Measurements from ENCODE around the gene FXYD3. TPM values are rescaled to one million over a fixed set of nuclear protein-coding genes. Genes with fewer than 3 reads are reported as not detected.
"Not testable (repeated sequence)": the region's sequence is repeated elsewhere in the genome, so short reads cannot be mapped to it uniquely, and the experiment has no call there.

The FXYD3 gene
- total RNA-seq, 1 donor from 2014 or later: not detected

GRCh38 chr19:35150445-35150844 lies 34.8 kb downstream of the FXYD3 start:
- H3K27me3 Mint-ChIP-seq (ENCODE audit: insufficient read depth): peaks cover 7% of the 10 kb centered on the region
- H3K4me1 Mint-ChIP-seq (ENCODE audit: low read depth): peaks cover 22% of the 10 kb centered on the region
- H3K36me3 Mint-ChIP-seq (ENCODE audit: low read depth): peaks cover 4% of the 10 kb centered on the region

GRCh38 chr19:35151273-35152065 lies 35.8 kb downstream of the FXYD3 start:
- Mint-ChIP-seq H3K27me3 (ENCODE audit: insufficient read depth) (peaks cover 7% of the 10 kb centered on the region), H3K27ac (no peak overlapping the region), H3K36me3 (ENCODE audit: low read depth) (peaks cover 13% of the 10 kb centered on the region), H3K9me3 (no peaks in the 10 kb centered on the region), H3K4me3 (no peak overlapping the region), H3K4me1 (ENCODE audit: low read depth) (peaks cover 28% of the 10 kb centered on the region)
- intact Hi-C loops (cut with micrococcal nuclease): loop anchor here (10.0 kb wide), 1 partner anchor 593 kb away; the partner anchor contains the start of genes IGFLR1, LIN37, PSENEN and U2AF1L4
- no peak for DNase-seq (ENCODE audit: low spot score)

More at GRCh38 chr19:35150445-35150844, 34.8 kb downstream of the FXYD3 start:
- H3K27ac Mint-ChIP-seq: no peak overlapping the region
- H3K4me3 Mint-ChIP-seq: no peak overlapping the region
- intact Hi-C loops (cut with micrococcal nuclease): loop anchor here (10.0 kb wide), 1 partner anchor 594 kb away; the partner anchor contains the start of genes IGFLR1, LIN37, PSENEN and U2AF1L4
- no peaks in the 10 kb centered on the region for H3K9me3 Mint-ChIP-seq
- no peak for DNase-seq (ENCODE audit: low spot score)

GRCh38 chr19:35153129-35153522 lies 37.5 kb downstream of the FXYD3 start:
- Mint-ChIP-seq H3K4me3 (peak overlapping the region; percentile 100), H3K4me1 (ENCODE audit: low read depth) (peaks cover 40% of the 10 kb centered on the region), H3K36me3 (ENCODE audit: low read depth) (peaks cover 22% of the 10 kb centered on the region)
- H3K27ac Mint-ChIP-seq; DNase-seq (ENCODE audit: low spot score); H3K27me3 Mint-ChIP-seq (ENCODE audit: insufficient read depth); H3K9me3 Mint-ChIP-seq: not testable (repeated sequence)
- intact Hi-C loops (cut with micrococcal nuclease): loop anchor here (1.0 to 10.0 kb wide), 2 partner anchors 12 to 592 kb away; partner anchors contain the start of genes IGFLR1, LIN37, PSENEN and U2AF1L4

GRCh38 chr19:35153701-35154524 lies 38.3 kb downstream of the FXYD3 start:
- intact Hi-C loops (cut with micrococcal nuclease): loop anchor here (1.0 to 10.0 kb wide), 3 partner anchors 13 to 591 kb away; partner anchors contain the start of genes IGFLR1, LIN37, PSENEN and U2AF1L4
- H3K27ac Mint-ChIP-seq: peak overlapping the region; percentile 100
- peaks cover 29% of the 10 kb centered on the region for H3K36me3 Mint-ChIP-seq (ENCODE audit: low read depth)
- H3K9me3 Mint-ChIP-seq: no peaks in the 10 kb centered on the region
- peak; percentile 65 for DNase-seq (ENCODE audit: low spot score)
- peak overlapping the region; percentile 100 for H3K4me3 Mint-ChIP-seq
- H3K4me1 Mint-ChIP-seq (ENCODE audit: low read depth): peaks cover 47% of the 10 kb centered on the region
- peaks cover 7% of the 10 kb centered on the region for H3K27me3 Mint-ChIP-seq (ENCODE audit: insufficient read depth)

GRCh38 chr19:35154525-35155406 lies 39.1 kb downstream of the FXYD3 start, which contains the start of gene FXYD5:
Gene FXYD5, plus strand, starts transcription at chr19:35154735. Its CDS starts 816 bp downstream, at chr19:35155551.
- peak within 1 kb of the TSS; percentile 100 for H3K27ac Mint-ChIP-seq
- H3K27me3 Mint-ChIP-seq (ENCODE audit: insufficient read depth): peaks cover 7% of the 10 kb centered on the region
- peaks cover 37% of the 10 kb centered on the region for H3K36me3 Mint-ChIP-seq (ENCODE audit: low read depth)
- peak within 1 kb of the TSS; percentile 100 for H3K4me3 Mint-ChIP-seq
- peaks cover 54% of the 10 kb centered on the region for H3K4me1 Mint-ChIP-seq (ENCODE audit: low read depth)
- peak; percentile 60 for DNase-seq (ENCODE audit: low spot score)
- intact Hi-C loops (cut with micrococcal nuclease): loop anchor here (1.0 to 10.0 kb wide), 5 partner anchors 16 to 590 kb away; partner anchors contain the start of genes IGFLR1, LIN37, PSENEN and U2AF1L4
- H3K9me3 Mint-ChIP-seq: no peaks in the 10 kb centered on the region

GRCh38 chr19:35155441-35155840 lies 39.8 kb downstream of the FXYD3 start:
- Mint-ChIP-seq H3K4me1 (ENCODE audit: low read depth) (peaks cover 54% of the 10 kb centered on the region), H3K36me3 (ENCODE audit: low read depth) (peaks cover 44% of the 10 kb centered on the region), H3K9me3 (no peaks in the 10 kb centered on the region), H3K4me3 (peak overlapping the region; percentile 100), H3K27me3 (ENCODE audit: insufficient read depth) (peaks cover 7% of the 10 kb centered on the region), H3K27ac (peak overlapping the region; percentile 100)
- DNase-seq (ENCODE audit: low spot score): no peak
- intact Hi-C loops (cut with micrococcal nuclease): loop anchor here (1.0 to 10.0 kb wide), 5 partner anchors 15 to 589 kb away; partner anchors contain the start of genes IGFLR1, LIN37, PSENEN and U2AF1L4

GRCh38 chr19:35155981-35156672 lies 40.5 kb downstream of the FXYD3 start:
- peaks cover 51% of the 10 kb centered on the region for H3K36me3 Mint-ChIP-seq (ENCODE audit: low read depth)
- peak overlapping the region; percentile 100 for H3K27ac Mint-ChIP-seq
- no peak for DNase-seq (ENCODE audit: low spot score)
- peaks cover 7% of the 10 kb centered on the region for H3K27me3 Mint-ChIP-seq (ENCODE audit: insufficient read depth)
- peaks cover 55% of the 10 kb centered on the region for H3K4me1 Mint-ChIP-seq (ENCODE audit: low read depth)
- intact Hi-C loops (cut with micrococcal nuclease): loop anchor here (1.0 to 10.0 kb wide), 5 partner anchors 15 to 589 kb away; partner anchors contain the start of genes IGFLR1, LIN37, PSENEN and U2AF1L4
- peak overlapping the region; percentile 100 for H3K4me3 Mint-ChIP-seq
- H3K9me3 Mint-ChIP-seq: peaks cover 2% of the 10 kb centered on the region

GRCh38 chr19:35156673-35157014 lies 41.0 kb downstream of the FXYD3 start:
- peaks cover 60% of the 10 kb centered on the region for H3K4me1 Mint-ChIP-seq (ENCODE audit: low read depth)
- H3K27ac Mint-ChIP-seq: peak overlapping the region; percentile 100
- intact Hi-C loops (cut with micrococcal nuclease): loop anchor here (10.0 kb wide), 1 partner anchor 588 kb away; the partner anchor contains the start of genes IGFLR1, LIN37, PSENEN and U2AF1L4
- no peak for DNase-seq (ENCODE audit: low spot score)
- H3K9me3 Mint-ChIP-seq: peaks cover 7% of the 10 kb centered on the region
- H3K4me3 Mint-ChIP-seq: peak overlapping the region; percentile 100
- H3K27me3 Mint-ChIP-seq (ENCODE audit: insufficient read depth): peaks cover 7% of the 10 kb centered on the region
- peaks cover 56% of the 10 kb centered on the region for H3K36me3 Mint-ChIP-seq (ENCODE audit: low read depth)

- H3K36me3 Mint-ChIP-seq (ENCODE audit: low read depth): peaks cover 64% of the 10 kb centered on the region
- intact Hi-C loops (cut with micrococcal nuclease): loop anchor here (10.0 kb wide), 1 partner anchor 587 kb away; the partner anchor contains the start of genes IGFLR1, LIN37, PSENEN and U2AF1L4
- peak overlapping the region; percentile 60 for H3K4me3 Mint-ChIP-seq
- H3K4me1 Mint-ChIP-seq (ENCODE audit: low read depth): peaks cover 67% of the 10 kb centered on the region
- no peak overlapping the region for H3K27ac Mint-ChIP-seq
- no peak for DNase-seq (ENCODE audit: low spot score)
- H3K9me3 Mint-ChIP-seq: peaks cover 15% of the 10 kb centered on the region
- H3K27me3 Mint-ChIP-seq (ENCODE audit: insufficient read depth): peaks cover 3% of the 10 kb centered on the region
These were observed 41.8 kb downstream of the FXYD3 start for GRCh38 chr19:35157431-35157830.

GRCh38 chr19:35159606-35160005 lies 44.0 kb downstream of the FXYD3 start:
- Mint-ChIP-seq H3K27me3 (ENCODE audit: insufficient read depth) (peaks cover 2% of the 10 kb centered on the region), H3K36me3 (ENCODE audit: low read depth) (peaks cover 84% of the 10 kb centered on the region), H3K4me1 (ENCODE audit: low read depth) (peaks cover 58% of the 10 kb centered on the region), H3K27ac (no peak overlapping the region), H3K9me3 (peaks cover 31% of the 10 kb centered on the region), H3K4me3 (no peak overlapping the region)
- intact Hi-C loops (cut with micrococcal nuclease): loop anchor here (10.0 kb wide), 1 partner anchor 585 kb away; the partner anchor contains the start of genes IGFLR1, LIN37, PSENEN and U2AF1L4
- no peak for DNase-seq (ENCODE audit: low spot score)
